ENCODE measurements around the gene STON1.
"Not testable (repeated sequence)": the region's sequence is repeated elsewhere in the genome, so short reads cannot be mapped to it uniquely, and the experiment has no call there.

The STON1 gene

DNA sequence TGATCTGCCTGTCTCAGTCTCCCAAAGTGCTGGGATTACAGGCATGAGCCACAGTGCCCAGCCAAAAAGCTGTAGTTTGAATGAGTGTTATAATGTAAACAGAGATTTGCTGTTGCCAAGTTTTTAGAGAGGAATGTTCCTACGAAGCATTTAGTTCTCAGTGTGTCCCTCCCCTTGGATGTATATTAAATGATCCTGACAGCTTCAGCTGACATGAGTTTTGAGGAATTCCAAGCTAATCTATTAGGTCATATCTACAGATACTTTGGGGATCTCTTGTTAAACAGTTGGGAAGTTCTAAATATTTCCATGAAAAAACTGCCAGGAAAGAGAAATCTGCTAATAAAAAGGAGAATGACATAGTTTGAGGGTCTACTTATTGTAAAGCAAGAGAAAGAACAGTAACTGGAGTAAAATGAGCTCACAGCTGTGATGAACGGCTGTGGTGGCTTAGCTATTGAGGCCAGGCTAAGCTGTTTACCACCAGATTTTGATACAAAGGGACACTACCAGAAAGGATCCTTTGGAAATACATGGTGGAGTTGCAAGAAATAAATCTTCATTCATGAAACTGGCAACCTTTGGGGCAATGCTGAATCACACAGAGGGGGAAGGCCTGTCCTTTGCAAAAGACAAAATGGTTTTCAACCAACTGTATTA is 2.6 kb upstream of the STON1 start:
- DNase-seq (ENCODE audit: low read depth): no peak

DNA sequence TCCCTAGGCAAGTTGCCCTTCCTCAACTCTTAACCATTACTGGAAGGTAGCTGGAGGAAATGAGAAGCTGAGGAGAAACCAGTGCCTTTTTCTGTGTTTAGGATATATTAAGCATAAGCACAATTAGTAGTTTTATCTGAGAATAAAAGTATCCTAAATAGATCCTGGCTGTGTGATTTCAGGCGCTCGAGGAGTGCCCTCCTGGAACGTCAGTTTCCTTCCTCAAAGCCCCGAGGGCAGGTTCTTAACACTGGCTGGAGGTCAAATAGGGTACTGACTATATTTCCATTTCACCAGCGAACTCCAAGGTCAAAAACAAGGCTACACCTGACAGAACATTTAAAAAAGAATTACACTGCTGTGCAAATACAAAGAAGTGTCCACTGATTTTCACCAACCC is 1.5 kb upstream of the STON1 start:
- DNase-seq (ENCODE audit: low read depth): no peak

GRCh38 chr2:48529194-48529593 is 760 bp upstream of the STON1 start:
- DNase-seq (ENCODE audit: low read depth): no peak

DNA sequence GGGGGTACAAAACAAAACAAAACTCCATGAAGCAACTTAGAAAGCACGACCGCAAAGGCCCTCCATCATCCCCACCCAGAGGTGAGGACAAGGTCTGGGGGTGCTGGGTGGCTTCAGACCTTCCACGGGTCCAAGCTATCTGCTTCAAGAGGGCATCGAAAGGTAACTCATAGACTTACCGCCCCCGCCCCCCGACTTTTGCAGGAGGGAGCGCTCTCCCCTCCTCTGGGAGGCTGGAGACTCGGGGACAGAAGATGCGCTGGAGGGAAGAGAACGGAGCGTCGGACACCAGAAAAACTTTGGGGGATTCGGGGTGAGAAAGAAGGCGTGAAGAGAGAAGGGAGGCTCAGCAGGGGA is 300 bp upstream of the STON1 start:
- DNase-seq (ENCODE audit: low read depth): no peak

GRCh38 chr2:48531141-48531648 is 1.2 kb downstream of the STON1 start:
- no peak for DNase-seq (ENCODE audit: low read depth)

DNA sequence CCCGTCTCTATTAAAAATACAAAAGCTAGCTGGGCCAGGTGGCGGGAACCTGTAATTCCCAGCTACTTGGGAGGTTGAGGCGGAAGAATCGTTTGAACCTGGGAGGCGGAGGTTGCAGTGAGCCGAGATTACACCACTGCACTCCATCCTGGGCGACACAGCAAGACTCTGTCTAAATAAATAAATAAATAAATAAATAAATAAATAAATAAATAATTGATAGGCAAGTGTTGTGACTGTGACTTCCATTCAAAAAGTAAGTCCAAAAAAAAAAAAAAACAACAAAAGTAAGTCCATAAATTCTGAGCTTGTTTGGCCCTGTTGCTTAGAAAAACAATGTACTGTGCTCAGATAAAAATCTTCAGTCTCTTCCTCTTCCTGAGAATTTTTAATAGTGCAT is 2.2 kb downstream of the STON1 start:
- no peak for DNase-seq (ENCODE audit: low read depth)

DNA sequence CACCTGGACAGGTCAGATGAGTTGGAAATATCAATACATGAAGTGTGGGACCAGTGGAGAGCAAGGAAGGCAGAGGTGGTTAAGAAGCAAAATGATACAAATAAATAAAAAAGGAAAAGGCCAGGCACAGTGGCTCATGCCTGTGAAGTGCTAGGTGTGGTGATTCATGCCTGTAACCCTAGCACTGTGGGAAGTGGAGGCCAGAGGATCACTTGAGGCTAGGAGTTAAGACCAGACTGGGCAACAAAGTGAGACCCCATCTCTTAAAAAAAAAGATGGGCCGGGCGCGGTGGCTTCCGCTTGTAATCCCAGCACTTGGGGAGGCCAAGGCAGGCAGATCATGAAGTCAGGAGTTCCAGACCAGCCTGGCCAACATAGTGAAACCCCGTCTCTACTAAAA is 2.9 kb downstream of the STON1 start:
- no peak for DNase-seq (ENCODE audit: low read depth)

DNA sequence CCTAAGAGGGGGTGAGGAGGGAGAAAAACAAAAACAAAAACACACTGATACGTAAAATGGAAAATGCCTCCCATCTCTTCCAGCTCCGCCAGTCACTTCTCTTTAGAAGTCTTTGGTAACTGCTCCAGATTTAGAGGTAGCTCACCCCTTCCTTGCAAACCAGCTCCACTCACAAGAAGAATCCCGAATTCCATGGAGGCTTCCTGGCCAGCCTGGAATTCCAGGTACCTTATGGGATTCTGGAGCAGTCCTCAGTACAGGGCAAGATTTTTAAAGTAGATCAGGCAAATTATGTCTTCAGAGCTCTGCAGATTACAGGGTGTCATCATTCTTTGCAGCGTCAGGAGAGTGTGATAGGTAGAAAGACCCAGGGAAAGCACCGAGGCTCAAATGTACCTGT is 4.8 kb downstream of the STON1 start:
- no peak for DNase-seq (ENCODE audit: low read depth)

DNA sequence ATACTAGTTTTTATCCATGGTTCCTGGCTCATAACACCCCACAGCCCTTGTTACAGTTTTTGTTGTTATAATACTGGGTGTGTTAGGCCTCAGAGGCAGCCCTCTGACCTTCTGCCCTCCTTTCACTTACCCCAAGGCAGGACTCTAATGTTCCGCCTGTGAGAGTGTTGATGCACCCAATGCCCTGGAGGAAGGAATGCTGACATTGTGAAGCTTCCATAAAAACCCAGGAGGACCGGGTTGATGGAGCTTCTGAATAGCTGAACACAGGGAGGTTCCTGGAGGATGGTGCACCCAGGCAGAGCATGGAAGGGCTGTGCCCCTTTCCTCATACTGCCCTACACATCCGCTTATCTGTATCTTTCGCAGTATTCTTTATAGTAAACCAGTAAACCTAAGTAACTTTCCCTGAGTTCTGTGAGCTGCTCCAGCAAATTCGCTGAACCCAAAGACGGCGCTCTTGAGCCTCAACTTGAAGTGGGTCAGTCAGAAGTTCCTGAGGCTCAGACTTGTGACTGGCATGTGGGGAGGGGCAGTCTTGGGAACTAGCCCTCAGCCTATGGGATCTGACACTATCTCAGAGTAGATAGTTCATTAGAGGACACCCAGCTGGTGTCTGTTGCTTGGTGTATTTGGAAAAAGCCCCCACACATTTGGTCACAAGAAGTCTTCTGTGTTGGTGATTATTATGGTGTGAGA is 10.4 kb downstream of the STON1 start:
- no peak for DNase-seq (ENCODE audit: low read depth)

GRCh38 chr2:48541666-48542389 is 11.9 kb downstream of the STON1 start:
- DNase-seq (ENCODE audit: low read depth): no peak

- DNase-seq (ENCODE audit: low read depth): no peak
Observed at GRCh38 chr2:48543895-48544294, 13.9 kb downstream of the STON1 start.

DNA sequence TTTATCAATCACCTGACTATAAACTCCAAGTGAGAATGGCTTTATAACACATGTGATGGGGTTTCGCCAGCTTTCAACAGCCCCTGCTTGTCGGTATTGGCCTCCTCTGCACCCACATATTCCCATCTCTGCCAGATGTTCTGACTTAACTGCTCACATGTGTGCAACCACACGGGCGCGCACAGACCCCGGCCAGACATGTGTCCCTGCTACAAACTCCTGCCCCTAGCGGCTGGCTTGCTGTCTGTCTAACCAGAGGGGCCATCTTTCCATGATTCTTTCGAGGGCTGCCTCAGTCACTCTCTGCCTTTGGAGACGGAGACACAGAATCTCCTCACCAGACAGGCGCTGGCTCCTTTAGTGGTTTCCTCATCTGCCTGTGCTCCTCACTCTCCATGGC is 15.3 kb downstream of the STON1 start:
- DNase-seq (ENCODE audit: low read depth): no peak

DNA sequence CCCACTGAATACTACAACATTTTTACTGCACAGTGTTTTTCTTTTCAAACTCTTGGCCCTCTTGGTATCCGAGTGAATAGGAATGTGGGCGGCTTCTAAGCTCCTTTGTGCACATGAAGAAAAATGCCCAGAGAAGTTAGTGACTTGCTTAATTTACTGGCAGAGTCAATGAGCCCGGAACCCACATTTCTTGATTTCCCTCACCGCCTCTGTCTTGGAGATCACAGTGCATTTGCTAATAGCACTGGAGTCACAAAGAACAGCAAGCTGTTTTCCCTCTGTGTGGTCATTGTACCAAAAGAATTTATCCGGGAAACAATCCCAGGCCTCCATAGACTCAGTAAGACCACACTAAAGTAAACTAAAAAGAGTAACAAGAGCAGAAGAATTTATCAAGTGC is 18.9 kb downstream of the STON1 start:
- DNase-seq (ENCODE audit: low read depth): no peak

GRCh38 chr2:48549972-48550371 is 20.0 kb downstream of the STON1 start:
- no peak for DNase-seq (ENCODE audit: low read depth)

DNA sequence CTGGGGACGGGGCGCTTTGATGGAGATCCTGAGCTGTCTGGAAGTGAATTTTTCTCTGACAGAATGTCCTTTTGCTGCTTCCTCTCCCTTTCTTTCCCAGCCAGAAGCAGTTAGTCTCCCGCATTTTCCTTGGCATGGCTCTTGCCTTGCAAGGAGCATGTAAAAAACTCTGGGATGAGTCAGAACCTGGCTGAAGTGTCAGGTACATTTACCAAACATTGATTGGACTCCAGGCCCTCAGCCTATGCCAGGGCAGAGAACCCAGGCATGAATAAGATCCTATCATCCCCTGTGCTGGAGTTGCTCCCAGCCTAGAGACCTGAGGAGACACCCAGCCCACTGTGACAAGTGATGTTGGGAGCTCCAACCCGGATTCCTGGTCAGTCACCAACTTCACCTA is 21.6 kb downstream of the STON1 start:
- DNase-seq (ENCODE audit: low read depth): no peak

GRCh38 chr2:48555071-48555470 is 25.1 kb downstream of the STON1 start:
- not testable (repeated sequence) for DNase-seq (ENCODE audit: low read depth)

DNA sequence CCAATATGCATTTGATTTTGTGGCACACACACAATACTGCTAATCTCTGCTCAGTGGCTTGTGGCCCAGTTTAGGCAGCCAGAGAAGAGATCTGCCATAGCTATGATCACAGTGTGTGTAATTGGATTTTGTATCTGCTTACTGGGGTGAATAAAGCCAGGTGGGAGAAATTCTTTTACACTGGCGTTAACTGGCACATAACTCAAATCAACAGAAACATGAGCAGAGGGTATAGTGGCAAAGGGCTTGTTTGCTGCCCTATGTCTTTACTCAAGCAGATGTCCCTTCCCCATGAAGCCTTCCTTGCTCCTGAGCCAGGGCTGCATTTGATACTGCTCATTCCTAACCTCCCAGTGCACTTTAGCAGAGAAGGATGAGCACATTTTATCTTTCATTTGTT is 28.5 kb downstream of the STON1 start:
- no peak for DNase-seq (ENCODE audit: low read depth)

DNA sequence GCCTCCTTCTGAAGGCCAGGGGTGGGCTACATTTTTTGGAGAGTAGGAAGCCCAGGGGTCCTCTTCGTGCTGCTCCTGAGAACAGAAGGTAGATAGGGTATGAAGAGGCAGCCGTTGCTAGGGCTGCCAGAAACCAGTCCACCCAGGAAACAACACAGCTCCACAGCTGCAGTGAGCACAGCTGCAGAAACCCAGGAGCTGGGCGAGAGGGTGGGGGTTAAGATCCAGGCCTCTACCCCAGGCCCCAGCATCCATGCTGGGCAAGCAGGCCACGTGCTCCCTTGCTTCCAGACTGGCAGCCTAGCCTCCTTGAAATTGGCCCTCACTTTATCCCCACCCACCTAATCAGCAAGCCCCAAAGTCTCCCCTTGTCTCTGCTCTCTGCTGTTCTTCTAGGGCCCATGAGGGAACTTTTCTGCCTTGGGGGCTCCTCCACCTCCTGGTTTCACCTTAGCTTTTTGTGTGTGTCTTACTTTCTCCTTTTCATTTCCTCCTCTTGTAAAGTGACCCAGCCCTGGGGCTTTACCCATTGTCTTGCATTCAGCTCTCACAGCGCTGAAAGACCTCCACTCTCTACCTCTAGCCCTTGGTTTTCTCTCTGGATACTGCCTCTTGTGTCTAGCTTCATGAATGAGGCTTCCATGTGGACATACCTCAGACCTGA is 30.7 kb downstream of the STON1 start:
- no peak for DNase-seq (ENCODE audit: low read depth)

- DNase-seq (ENCODE audit: low read depth): no peak
Observed at GRCh38 chr2:48562281-48562680, 32.3 kb downstream of the STON1 start.

- no peak for DNase-seq (ENCODE audit: low read depth)
Observed at GRCh38 chr2:48566592-48567310, 36.8 kb downstream of the STON1 start.

DNA sequence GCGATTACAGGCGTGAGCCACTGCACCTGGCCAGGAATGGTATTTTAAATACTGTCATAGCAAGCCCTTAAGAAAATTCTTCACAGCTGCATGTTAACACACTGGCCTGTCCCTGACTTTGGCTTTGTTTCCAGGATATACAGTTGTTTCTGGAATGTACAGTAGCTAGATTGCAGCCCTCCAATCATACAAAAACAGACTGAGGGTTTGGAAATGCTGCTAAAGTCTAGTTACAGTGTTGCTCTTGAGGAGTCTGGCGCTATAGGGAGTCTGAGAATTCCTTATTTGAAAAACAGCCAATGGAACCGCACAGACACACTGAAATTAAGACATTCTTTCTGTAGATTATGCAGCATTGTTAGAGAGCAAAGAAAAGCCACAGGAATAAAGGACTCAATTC is 37.7 kb downstream of the STON1 start:
- no peak for DNase-seq (ENCODE audit: low read depth)

GRCh38 chr2:48568547-48568946 is 38.6 kb downstream of the STON1 start:
- DNase-seq (ENCODE audit: low read depth): no peak
